GM21390 (cell line): ENCODE data around the gene TTC33.
"Not testable (repeated sequence)": the region's sequence is repeated elsewhere in the genome, so short reads cannot be mapped to it uniquely, and the experiment has no call there.

ENCODE experiments used
- ATAC-seq: cut with Tn5 transposase; IDR thresholded peaks from one replicate; pipeline ENCODE4 v1.9.1; 2021; ENCODE audit not compliant: unreplicated experiment

TTC33 gene

GRCh38 chr5:40654377-40654991 is 101.3 kb downstream of the TTC33 start:
- ATAC-seq: no peak

- ATAC-seq: no peak
These were observed 102.3 kb downstream of the TTC33 start for GRCh38 chr5:40653221-40654022.

- no peak for ATAC-seq
These were observed 103.1 kb downstream of the TTC33 start for GRCh38 chr5:40652441-40653220.

DNA sequence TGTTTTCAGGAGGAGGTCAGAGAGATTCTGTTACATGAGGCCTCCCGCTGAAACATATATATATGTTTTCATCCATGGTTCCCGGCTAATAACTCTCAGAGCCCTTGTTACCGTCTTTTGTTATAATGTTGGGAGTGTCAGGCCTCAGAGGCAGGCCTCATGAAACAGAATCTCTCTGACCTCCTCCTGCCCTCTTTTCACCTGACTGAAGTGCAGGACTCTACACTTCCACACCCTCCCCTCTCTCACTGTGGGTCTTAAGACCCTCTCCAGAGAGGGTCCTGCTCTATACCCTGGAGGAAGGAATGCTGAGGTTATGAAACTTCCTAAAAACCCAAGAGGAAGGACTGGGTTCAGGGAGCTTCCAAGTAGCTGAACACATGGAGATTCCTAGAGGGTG is 104.6 kb downstream of the TTC33 start:
- no peak for ATAC-seq

GRCh38 chr5:40649463-40650030 is 106.2 kb downstream of the TTC33 start:
- ATAC-seq: no peak

DNA sequence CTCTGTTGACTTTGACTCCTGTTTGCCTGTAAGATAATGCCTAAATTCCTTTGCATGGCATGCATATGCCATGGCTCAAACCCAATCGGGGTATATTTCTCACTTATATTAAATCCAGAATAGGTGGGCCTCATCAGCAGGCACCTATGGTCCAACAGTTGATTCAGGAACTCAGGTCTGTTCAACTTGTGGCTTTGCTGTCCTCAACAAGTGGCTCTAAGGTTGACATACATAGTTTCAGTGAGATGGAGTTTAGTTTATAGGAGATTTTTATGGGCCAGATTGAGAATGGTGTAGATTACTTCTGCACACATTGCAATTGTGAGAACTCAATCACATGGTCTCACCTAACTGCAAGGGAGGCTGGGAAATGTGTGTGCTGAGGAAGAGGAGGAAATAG is 107.6 kb downstream of the TTC33 start:
- no peak for ATAC-seq

DNA sequence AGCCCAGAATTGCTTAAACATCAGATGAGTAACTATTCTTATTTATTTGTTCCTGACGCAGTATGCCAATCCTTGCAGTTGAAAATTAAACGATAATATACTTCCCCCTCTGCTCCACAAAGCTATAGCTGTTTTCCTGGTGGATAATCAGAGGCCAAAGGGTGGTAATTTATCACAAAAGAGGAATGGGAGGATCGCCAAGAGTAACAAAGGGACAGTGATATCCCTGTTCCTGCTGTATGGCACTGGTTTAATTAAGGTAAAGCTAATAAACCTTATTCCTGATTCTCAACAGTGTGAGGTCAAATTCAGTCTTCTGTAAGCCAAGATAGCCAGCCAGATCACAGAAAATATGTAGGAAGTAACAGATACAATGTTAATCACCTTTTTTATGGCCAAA is 109.5 kb downstream of the TTC33 start:
- no peak for ATAC-seq

- ATAC-seq: not testable (repeated sequence)
These were observed 116.2 kb downstream of the TTC33 start for GRCh38 chr5:40639531-40639930.

DNA sequence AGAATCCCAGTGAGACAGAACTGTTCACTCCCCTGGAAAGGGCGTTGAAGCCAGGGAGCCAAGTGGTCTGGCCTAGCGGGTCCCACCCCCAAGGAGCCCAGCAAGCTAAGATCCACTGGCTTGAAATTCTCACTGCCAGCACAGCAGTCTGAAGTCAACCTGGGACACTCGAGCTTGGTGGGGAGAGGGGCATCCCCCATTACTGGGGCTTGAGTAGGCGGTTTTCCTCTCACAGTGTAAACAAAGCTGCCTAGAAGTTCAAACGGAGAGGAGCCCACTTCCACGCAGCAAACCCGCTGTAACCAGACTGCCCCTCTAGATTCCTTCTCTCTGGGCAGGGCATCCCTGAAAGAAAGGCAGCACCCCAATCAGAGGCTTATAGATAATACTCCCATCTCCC is 121.2 kb downstream of the TTC33 start:
- no peak for ATAC-seq

DNA sequence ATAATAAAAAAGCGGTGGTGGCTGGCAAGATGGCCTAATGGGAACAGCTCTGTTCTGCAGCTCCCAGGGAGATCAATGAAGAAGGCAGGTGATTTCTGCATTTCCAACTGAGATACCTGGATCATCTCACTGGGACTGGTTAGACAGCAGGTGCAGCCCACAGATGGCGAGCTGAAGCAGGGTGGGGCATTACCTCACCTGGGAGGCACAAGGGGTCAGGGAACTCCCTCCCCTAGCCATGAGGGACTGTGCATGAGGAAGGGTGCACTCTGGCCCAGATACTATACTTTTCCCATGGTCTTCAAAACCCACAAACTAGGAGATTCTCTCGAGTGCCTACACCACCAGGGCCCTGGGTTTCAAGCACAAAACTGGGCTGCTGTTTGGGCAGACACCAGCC is 121.6 kb downstream of the TTC33 start:
- ATAC-seq: no peak

DNA sequence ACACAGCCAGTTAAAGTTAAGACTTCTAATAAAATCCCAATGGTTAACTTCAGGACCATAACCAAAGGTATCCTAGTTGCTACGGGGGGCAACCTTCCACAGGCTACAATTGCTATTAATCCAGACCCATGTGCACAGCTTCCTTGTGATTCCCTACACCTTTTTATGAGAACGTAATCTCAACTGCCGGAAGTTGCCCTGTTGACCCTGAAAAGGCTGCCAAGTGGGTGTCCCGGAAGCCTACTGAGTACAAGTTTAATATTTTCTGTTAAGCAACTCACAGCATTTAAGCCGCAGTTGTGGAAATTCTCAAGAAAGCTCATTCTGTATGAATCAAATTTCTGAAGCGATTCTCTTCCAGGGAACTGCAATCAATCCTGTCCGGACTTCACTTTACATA is 124.5 kb downstream of the TTC33 start:
- ATAC-seq: no peak

DNA sequence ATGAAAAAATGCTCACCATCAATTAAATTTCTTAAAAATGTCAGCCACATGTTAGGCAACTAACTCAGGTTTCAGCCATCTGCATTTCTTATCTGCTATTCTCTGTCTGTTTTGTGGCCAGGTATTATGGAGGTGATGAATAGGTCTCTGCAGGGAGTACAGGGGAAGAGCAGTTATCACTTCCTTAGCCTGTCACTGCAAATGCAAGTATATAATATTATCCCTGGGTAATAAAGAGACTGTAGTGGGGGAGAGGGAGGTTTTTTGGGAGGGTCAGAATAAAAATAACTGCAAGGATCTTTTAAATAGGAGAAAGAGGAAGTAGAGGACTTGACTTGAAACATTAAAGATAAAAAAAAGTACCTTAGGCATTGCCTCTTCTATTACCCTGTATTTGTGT is 125.6 kb downstream of the TTC33 start:
- ATAC-seq: no peak

DNA sequence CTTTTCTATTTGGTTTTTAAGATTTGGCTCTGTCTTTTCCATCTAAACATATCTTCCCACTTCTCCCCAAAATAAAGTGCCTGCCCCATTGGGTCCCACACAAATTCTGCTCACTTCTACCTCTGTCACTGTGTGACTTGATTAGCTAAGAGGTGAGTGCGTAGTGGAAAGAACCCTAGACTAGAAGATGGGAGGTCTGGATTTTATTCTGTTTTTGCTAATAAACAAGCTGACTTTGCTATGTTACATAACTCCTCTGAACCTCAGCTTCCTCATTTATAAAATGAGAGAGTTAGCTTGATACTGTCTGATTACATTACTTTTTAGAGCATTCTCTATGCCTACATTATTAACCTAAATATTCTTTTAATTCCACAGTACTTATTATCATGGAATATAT is 127.4 kb downstream of the TTC33 start:
- no peak for ATAC-seq

GRCh38 chr5:40627706-40628105 is 128.1 kb downstream of the TTC33 start:
- no peak for ATAC-seq

DNA sequence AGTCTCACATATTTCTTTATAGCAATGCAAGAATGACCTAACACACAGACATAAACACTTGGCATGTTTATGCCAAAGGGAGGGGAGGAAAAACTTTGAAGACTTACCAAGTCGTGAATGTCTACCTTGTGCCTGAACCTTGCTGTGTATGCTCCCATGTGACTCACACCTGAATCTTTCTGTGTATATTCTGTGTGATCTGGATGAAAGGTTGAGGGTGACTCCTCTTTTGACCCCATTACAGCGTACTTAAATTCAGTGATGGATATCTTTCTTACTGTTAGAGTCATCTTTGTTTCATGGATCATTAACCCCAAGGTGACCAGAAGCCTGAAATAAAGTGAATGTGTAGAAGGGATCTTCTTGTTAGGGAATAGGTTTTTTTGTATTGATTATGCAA is 129.0 kb downstream of the TTC33 start:
- ATAC-seq: no peak

- no peak for ATAC-seq
These were observed 132.0 kb downstream of the TTC33 start for GRCh38 chr5:40623480-40624420.

DNA sequence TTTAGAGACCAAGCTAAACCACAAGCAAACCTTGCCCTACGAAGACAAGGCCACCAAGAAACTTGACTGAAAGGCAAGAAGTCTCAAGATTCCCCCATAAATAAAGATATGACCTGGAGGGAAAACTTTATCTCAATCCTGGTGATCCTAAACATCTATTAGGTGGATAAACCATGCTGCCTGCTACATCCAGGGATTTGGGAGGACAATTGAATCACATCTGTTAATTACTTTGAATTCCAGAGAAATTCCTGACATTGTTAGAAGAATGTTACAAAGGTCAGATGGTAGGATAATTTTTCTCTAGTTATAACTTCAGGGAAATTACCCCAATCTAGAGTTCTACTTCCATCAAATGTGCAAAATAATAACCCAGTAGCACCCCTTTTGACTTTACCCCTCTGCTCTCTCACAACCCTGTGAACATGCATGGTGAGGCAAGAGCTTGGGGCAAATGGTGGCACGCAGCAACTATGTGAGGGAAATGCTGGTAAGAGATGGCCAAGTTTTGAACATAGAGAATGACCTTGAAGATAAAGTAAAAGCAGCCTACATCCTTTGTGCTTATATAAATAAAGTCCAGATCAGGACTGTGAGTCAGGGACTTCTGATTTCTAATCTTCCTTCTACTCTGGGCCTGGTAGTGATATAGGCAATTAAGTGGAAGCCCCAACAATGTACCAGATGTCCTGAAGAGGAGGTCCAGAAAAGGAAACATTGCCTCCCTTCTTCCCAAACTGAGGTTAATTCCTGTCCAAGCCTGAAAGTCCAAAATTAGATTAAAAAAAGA is 133.1 kb downstream of the TTC33 start:
- no peak for ATAC-seq

DNA sequence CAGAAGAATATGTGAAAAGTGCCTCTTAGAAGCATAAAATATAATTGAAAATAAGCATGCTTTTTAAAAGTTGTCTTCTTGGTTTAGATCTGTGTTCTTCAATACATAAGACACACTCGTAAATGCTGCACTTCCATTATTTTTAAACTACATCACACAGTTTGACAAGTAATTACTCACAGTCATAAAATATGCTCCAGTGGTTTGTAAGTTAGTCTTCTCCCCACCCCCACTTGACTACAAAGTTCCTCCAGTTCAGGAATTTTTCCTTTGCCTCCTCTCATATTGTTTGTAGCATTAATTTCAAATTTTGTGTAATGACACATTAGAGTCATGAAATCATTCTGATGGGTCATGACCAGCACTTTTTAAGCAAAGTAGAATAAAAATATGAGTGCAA is 136.3 kb downstream of the TTC33 start:
- ATAC-seq: no peak

DNA sequence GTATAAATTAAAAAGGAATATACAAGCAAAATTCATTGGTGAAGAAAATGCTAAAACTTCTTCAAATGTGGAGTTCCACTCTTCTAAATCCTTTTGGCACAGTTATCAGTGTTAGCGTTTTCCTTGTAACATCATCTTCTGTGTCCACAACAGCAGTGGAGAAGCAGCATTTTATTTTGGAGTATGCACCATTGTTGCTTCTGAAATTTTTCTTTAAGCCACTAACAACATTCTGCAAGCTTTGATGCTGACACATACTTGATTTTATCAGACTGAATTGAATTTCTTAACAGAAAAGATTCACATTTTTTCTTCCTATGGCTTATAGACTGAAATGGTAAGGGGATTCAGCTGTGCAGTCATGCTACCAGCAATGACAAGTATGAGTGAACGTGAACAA is 136.8 kb downstream of the TTC33 start:
- ATAC-seq: no peak

GRCh38 chr5:40616781-40617180 is 139.0 kb downstream of the TTC33 start:
- peak; percentile 74 for ATAC-seq
